SIG-M5 treated with dmso at 0.1 percent for 504 hours (cell line): ENCODE data around the gene CHTF18.
"Not testable (repeated sequence)": the region's sequence is repeated elsewhere in the genome, so short reads cannot be mapped to it uniquely, and the experiment has no call there.

Experiments used
- DNase-seq: peaks from one replicate; lab custom pipeline; 2025; ENCODE audit not compliant: unreplicated experiment; lab: John Stamatoyannopoulos, UW

Gene CHTF18

DNA sequence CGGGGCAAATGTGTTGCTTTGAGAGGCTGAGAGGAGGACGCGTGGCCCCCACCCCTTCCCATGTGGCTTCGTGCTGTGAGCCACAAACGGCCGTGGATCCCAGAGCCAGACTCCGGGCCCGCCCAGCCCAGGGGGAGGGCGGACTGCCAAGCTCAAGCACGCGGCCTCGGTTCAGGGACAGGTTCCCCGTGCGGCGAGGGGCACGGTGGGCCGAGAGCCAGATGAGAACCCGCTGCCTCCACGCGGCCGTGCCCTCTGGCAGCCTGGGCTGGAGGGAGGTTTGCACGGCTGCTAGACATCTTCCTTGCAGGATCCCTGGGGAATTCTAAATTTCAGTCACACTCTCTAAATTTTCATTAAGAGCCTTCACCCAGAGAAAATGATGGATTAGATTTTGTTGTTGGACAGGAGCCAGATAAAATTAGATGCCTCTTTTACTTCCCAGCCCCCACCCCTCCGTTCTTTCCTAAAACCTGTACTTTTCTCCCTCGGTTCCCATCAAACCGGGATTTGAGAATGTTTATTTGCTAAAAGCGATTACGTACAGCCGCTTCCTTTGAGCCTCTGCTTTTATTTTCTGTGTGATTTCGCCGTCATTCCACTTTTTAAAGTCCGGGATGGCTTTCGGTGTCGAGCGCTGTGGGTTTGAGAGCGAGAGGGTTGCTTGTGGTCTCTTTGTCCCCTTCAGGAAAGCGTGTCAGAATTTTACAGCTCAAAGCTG lies 37.1 kb downstream of the CHTF18 start:
- no peak for DNase-seq

DNA sequence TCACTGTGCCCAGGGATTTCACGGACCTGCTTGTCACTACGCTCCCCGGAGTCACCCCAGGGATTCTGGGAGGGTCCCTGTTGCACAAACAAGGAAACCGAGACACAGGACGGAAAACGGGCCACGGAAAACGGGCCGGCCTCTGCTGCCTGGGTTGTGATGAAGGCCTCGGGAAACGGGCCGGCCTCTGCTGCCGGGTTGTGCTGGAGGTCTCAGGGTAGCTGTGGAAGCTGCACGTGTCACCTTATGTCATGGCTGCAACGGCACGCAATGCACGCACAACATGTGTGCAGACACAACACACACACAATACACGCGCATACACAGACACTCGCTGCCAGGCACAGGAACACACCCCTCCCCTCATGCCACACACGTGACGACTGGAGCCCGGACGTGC lies 39.1 kb downstream of the CHTF18 start:
- DNase-seq, result no peak

DNA sequence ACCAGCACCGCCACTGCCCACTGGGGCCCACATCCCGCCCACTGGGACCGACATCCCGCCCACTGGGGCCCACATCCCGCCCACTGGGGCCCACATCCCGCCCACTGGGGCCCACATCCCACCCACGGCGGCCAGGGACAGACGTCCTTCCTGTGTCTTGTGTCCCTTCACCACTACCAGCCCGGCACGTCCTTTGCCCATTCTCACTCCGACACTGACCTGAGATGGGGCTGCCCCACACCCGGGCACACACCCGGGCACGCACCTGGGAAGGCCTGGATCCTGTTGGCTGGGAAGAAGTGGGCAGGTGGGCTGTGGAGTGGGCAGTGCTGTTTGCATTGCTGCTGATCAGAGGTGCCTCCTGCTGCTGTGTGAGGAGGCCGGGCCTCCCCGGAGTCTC lies 40.5 kb downstream of the CHTF18 start:
- DNase-seq, result no peak

GRCh38 chr16:830107-830870 lies 41.9 kb downstream of the CHTF18 start:
- no peak for DNase-seq

- no peak for DNase-seq
Observed at GRCh38 chr16:830871-831570, 42.6 kb downstream of the CHTF18 start.

DNA sequence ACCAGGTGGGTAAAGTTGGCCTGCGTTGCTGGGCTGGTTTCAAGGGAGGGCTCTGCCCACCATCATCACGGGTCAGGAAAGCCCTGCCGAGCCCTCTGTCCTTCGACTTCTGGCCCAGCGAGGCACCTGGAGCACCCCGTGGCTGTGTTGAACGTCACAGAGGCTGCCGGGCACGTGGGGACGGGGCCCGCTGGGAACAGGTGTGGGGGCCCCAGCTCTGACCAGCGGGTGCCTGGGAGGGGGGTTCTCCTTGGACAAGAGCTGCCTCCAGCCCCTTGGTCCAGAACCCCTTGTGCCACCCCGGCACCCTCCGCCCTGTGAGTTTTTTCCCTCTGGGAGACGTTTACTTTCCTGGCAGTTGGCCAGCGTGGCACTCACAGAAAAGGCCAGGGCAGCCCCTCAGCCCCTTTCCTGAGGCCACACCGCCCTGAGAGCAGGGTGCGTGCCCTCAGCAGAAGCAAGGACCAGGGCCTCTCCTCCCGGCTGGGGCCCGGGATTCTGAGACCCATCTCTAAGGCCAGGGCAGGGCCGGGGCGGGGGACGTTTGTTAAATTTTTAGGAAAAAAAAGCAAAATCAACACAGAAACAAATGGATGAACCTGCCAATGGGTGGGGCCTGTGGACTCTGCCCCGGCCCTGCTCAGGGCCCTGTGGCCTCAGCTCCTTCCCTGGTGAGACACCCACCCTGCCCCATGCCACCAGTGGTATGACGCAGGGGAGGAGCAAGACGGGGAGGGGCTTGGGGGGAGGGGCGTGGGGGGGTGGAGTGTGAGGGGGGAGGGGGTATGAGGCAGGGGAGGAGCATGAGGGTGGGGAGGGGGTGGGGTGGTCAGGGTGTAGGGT lies 43.4 kb downstream of the CHTF18 start:
- no peak for DNase-seq

DNA sequence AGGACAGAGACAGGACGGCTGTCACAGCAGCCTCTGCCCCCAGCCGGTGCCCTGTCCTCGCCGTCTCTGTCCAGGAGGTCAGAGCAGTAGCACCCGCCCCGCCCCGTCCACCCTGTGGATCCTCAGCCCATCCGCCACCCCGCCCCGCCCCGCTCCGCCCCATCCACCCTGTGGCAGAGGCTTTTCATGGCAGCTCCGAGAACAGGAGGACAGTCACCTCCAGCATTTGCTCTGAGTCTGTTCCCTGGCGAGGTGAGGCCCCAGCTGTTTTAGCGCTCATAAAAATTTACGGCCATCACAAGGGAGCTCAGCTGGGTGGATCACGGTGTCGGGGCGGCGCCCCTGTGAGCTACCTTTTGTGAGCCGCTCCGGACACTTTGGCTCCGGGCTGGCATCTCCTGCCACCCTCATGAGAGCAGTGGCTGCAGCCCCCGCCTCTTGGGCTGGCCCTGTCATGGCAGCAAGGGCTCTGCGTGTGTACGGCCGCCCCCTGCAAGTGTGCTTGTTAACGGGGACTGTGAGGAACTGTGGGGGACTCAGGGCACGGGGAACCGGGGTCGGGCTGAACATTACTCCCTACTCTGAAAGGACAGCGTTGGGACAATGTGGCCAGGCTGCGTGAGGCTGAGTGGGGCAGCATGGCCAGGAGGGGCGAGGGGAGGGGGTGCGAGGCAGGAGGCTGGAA lies 44.4 kb downstream of the CHTF18 start:
- DNase-seq, result no peak

DNA sequence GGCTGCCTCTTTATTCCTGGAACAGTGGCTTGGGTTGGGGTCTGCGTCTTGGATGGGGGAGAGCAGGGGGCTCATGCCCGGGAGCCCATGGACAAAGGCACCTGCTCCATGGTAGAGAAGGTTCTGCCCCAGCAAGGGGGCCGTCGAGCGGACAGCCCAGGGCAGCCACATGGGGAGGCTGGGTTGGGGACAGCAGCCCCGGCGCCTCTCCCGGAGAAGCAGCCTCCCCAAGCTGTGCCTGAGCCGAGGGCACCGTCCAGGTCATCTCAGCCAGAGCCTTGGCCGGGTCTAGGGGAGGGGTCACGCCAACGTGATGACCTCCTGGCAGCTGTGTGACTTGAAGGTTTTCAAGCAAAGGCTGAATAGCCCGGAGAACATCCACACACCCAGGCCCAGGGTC lies 45.0 kb downstream of the CHTF18 start:
- DNase-seq, result no peak

GRCh38 chr16:835373-835772 lies 47.0 kb downstream of the CHTF18 start:
- no peak for DNase-seq

DNA sequence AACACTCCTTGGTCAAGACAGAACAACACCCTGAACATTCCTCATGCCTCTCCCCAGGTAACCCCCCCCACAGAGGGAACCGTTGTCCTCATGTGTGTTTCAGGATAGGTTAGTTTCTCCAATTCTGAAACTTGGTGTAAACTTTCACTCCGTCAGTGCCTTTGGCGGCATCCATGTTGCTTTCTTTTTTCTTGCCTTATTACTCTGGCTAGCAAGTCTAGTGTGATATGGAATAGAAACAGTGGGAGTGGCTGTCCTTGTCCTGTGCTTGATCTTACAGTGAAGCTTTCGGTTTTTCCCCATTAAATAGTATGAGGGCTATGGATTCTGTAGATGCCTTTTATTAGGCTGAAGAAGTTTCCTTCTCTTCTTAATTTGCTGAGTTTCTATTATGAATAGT lies 47.8 kb downstream of the CHTF18 start:
- DNase-seq, result no peak

GRCh38 chr16:836822-837221 lies 48.4 kb downstream of the CHTF18 start:
- DNase-seq, result not testable (repeated sequence)

GRCh38 chr16:838741-839140 lies 50.3 kb downstream of the CHTF18 start:
- DNase-seq, result no peak

DNA sequence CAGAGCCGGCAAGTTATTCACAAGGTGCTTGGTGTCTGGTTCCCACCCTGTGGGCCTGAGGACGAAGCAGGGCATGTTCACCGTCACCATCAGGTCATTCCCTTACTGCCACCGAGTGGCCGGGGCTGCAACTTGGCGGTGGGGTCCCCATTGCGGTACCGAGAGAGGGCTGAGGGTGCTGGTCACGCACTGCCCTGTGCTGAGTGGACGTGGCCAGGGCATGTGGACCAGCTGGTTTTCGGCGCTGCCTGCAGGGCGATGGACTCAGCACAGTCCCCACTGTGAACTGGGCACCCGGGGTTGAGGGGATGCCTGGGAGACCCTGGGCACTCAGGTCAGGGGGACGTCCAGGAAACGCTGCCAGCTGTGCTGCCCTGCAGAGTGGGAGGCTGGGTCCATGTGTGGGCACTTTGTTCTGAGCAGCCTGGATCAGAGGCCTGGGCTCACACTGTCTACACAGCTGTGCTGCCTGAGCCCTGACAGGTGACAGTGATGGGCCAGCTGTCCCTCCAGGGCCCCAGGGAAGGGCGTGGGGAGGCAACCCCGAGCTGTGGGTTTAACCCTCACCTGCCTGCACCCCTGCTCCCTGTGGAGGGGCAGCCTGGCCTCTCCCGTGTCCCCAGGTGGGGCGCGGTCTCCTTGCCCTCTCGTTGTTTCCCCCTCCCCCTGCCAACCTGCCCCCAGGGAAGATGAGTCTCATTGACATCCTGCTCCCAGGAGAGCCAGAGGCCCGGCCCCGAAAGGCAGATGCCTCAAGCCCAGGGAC lies 51.4 kb downstream of the CHTF18 start:
- DNase-seq, result no peak

DNA sequence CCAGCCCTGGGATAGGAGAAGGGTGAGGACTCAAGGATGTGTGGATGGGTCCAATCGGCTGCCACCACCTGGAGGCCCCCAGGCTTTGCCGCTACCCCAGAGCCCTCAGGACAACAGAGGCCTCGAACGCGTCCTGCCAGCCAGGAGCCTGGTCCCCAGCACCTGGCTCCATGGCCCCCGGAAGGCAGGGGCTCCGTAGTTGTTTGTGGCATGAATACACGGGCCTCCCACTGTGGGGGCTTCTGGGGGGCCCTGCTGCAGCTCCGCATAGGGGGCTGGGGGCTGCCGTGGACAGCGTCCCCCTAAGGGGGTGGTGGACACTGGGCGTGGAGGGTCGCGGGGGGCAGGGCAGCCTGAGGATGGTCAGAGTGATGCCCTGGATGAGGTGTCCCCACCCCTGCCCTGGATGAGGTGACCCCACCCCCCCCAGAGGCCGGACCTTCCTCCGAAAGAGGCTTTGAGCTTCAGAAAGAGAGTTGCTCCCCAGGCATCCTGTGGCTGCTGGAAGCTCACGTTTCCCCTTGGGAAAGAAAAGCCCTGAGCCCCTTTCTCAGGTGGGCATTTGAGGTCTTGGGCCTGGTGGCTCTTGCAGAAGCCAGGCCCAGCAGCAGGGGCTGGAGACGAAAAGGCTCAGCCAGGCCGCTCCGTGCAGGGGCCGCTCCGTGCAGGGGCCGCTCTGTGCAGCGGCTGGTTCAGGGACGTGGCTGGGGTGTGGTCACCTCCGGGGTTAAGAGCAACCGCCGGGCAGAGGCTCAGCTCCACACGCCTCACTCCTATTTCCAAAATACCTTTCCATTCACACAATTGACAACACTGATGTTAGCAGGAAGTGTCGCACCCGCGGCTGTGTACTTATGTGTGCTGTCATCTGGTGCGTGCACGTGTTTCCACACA lies 52.4 kb downstream of the CHTF18 start:
- no peak for DNase-seq

DNA sequence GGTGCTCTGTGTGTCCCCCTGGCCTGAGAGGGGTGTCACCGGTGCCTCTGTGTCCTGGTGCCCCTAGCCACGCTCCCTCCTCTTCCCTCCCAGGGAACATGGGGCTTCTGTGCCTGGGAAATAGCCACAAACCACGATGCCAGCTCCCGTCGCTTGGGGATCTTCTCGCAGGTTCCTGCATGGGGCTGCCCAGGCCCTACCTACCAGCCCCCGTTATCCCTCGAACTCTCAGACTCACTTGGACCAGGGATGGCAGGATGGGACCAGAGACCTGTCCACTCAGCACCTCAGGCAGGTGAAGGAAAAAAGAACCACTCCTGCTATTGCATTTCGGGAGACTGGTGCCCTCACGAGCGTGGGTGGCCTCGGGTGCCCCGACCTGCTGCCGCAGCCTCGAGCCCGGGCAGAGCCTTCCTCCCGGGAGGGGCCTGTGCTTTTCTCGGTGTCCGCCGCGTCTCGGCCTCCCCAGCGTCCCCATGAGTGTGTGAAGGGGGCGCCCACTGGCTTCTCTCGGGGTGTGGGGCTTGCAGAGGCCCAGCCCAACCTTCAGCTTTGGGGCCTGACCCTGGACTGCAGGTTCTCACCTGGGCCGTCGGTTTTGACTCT lies 53.1 kb downstream of the CHTF18 start:
- no peak for DNase-seq

- DNase-seq, result no peak
Observed at GRCh38 chr16:842061-842476, 53.6 kb downstream of the CHTF18 start.

GRCh38 chr16:842711-843560 lies 54.5 kb downstream of the CHTF18 start:
- no peak for DNase-seq
